ENCODE measurements around the gene CERT1.
"Not testable (repeated sequence)": the region's sequence is repeated elsewhere in the genome, so short reads cannot be mapped to it uniquely, and the experiment has no call there.

Gene CERT1

GRCh38 chr5:75511435-75512382, at the start of gene CERT1, which contains the start of gene POLK:
TSS of gene CERT1 (minus strand) at chr5:75511629. CDS start at chr5:75511207, 422 bp downstream.
TSS of gene POLK (plus strand) at chr5:75511891.
- peak; percentile 99 for DNase-seq (ENCODE audit: low spot score)

- not testable (repeated sequence) for DNase-seq (ENCODE audit: low spot score)
These were observed 49.2 kb upstream of the CERT1 start for GRCh38 chr5:75560655-75561054.

- DNase-seq (ENCODE audit: low spot score) = no peak
These were observed 47.7 kb upstream of the CERT1 start for GRCh38 chr5:75558981-75559632.

GRCh38 chr5:75558221-75558620, 46.8 kb upstream of the CERT1 start:
- no peak for DNase-seq (ENCODE audit: low spot score)

- DNase-seq (ENCODE audit: low spot score) = no peak
These were observed 41.9 kb upstream of the CERT1 start for GRCh38 chr5:75553358-75553757.

GRCh38 chr5:75552764-75553163, 41.3 kb upstream of the CERT1 start:
- DNase-seq (ENCODE audit: low spot score) = no peak

- no peak for DNase-seq (ENCODE audit: low spot score)
These were observed 40.0 kb upstream of the CERT1 start for GRCh38 chr5:75551471-75551870.

- DNase-seq (ENCODE audit: low spot score) = no peak
These were observed 39.2 kb upstream of the CERT1 start for GRCh38 chr5:75550597-75550996.

- no peak for DNase-seq (ENCODE audit: low spot score)
These were observed 36.4 kb upstream of the CERT1 start for GRCh38 chr5:75547812-75548211.

- no peak for DNase-seq (ENCODE audit: low spot score)
These were observed 35.4 kb upstream of the CERT1 start for GRCh38 chr5:75546830-75547229.

GRCh38 chr5:75545131-75545530, 33.7 kb upstream of the CERT1 start:
- no peak for DNase-seq (ENCODE audit: low spot score)

- no peak for DNase-seq (ENCODE audit: low spot score)
These were observed 26.8 kb upstream of the CERT1 start for GRCh38 chr5:75538211-75538610.

- no peak for DNase-seq (ENCODE audit: low spot score)
These were observed 25.4 kb upstream of the CERT1 start for GRCh38 chr5:75536694-75537360.

GRCh38 chr5:75536147-75536546, 24.7 kb upstream of the CERT1 start:
- DNase-seq (ENCODE audit: low spot score) = no peak

GRCh38 chr5:75534734-75535133, 23.3 kb upstream of the CERT1 start:
- no peak for DNase-seq (ENCODE audit: low spot score)

GRCh38 chr5:75533716-75534115, 22.3 kb upstream of the CERT1 start:
- DNase-seq (ENCODE audit: low spot score) = not testable (repeated sequence)

GRCh38 chr5:75532190-75532589, 20.8 kb upstream of the CERT1 start:
- no peak for DNase-seq (ENCODE audit: low spot score)

GRCh38 chr5:75529185-75529584, 17.8 kb upstream of the CERT1 start:
- no peak for DNase-seq (ENCODE audit: low spot score)

GRCh38 chr5:75526070-75526469, 14.6 kb upstream of the CERT1 start:
- no peak for DNase-seq (ENCODE audit: low spot score)

GRCh38 chr5:75525344-75525743, 13.9 kb upstream of the CERT1 start:
- no peak for DNase-seq (ENCODE audit: low spot score)

- DNase-seq (ENCODE audit: low spot score) = no peak
These were observed 13.2 kb upstream of the CERT1 start for GRCh38 chr5:75524591-75524990.

GRCh38 chr5:75524071-75524470, 12.6 kb upstream of the CERT1 start:
- no peak for DNase-seq (ENCODE audit: low spot score)

GRCh38 chr5:75523275-75523674, 11.8 kb upstream of the CERT1 start:
- DNase-seq (ENCODE audit: low spot score) = no peak

Measured in left forelimb (tissue), 1 donor.